H1 (cell line): ENCODE measurements around the gene RMC1.

Experiments used
- CEBPB ChIP-seq: IDR thresholded peaks from 2 replicates; pipeline ENCODE4 v1.6.1; 2012; ENCODE audit warnings: low read depth, low read length
- CHD1 ChIP-seq: IDR thresholded peaks from 2 replicates; pipeline ENCODE4 v1.6.1; 2012; ENCODE audit warnings: low read depth, low read length, improper control_type of control experiment
- EP300 ChIP-seq, 2 experiments: IDR thresholded peaks; 1 replicate in 1 of 2; 2 replicates in 1 of 2; pipeline ENCODE4 v1.6.1; 2011 to 2012; ENCODE audit warnings: low read depth in 2 of 2, low read length in 2 of 2, mild to moderate bottlenecking in 2 of 2, borderline replicate concordance in 1 of 2, inconsistent platforms in 1 of 2, moderate library complexity in 1 of 2
- NRF1 ChIP-seq: IDR thresholded peaks from 2 replicates; pipeline ENCODE4 v1.6.1; 2011; ENCODE audit warnings: mild to moderate bottlenecking, low read depth, low read length, improper control_type of control experiment
- POLR2AphosphoS5 ChIP-seq: IDR thresholded peaks from 2 replicates; pipeline ENCODE4 v1.6.1; 2011; ENCODE audit warnings: low read depth, low read length
- RAD21 ChIP-seq, 2 experiments: IDR thresholded peaks in 1 of 2; conservative IDR thresholded peaks in 1 of 2; 2 replicates each; pipeline ENCODE4 v1.6.1; 2011; ENCODE audit warnings: low read depth in 2 of 2, low read length in 2 of 2, improper control_type of control experiment in 1 of 2, inconsistent platforms in 1 of 2, mild to moderate bottlenecking in 1 of 2, moderate library complexity in 1 of 2
- SIN3A ChIP-seq, 2 experiments: IDR thresholded peaks in 1 of 2; conservative IDR thresholded peaks in 1 of 2; 2 replicates each; pipeline ENCODE4 v1.6.1; 2011 to 2012; ENCODE audit warnings: low read length in 2 of 2, improper control_type of control experiment in 1 of 2, low read depth in 1 of 2, mild to moderate bottlenecking in 1 of 2
- SP1 ChIP-seq: IDR thresholded peaks from 2 replicates; pipeline ENCODE4 v1.6.1; 2011; ENCODE audit warnings: low read depth, low read length
- TAF1 ChIP-seq: IDR thresholded peaks from 2 replicates; pipeline ENCODE4 v1.6.1; 2011; ENCODE audit warnings: mild to moderate bottlenecking, low read depth, low read length
- YY1 ChIP-seq: IDR thresholded peaks from 2 replicates; pipeline ENCODE4 v1.6.1; 2011; ENCODE audit warnings: low read depth, mild to moderate bottlenecking, low read length
- TF ChIP-seq, protein P1 (sequence below), 3 experiments: IDR thresholded peaks; 1 replicate in 2 of 3; 2 replicates in 1 of 3; pipeline versions ENCODE4 v1.5.1 to v1.6.1; 2011; ENCODE audit warnings: low read length in 3 of 3, mild to moderate bottlenecking in 3 of 3, inconsistent platforms in 2 of 3, low read depth in 1 of 3, moderate library complexity in 1 of 3; ENCODE audit not compliant: insufficient read depth in 1 of 3; ENCODE audit errors: control extremely low read depth in 1 of 3

DNA sequence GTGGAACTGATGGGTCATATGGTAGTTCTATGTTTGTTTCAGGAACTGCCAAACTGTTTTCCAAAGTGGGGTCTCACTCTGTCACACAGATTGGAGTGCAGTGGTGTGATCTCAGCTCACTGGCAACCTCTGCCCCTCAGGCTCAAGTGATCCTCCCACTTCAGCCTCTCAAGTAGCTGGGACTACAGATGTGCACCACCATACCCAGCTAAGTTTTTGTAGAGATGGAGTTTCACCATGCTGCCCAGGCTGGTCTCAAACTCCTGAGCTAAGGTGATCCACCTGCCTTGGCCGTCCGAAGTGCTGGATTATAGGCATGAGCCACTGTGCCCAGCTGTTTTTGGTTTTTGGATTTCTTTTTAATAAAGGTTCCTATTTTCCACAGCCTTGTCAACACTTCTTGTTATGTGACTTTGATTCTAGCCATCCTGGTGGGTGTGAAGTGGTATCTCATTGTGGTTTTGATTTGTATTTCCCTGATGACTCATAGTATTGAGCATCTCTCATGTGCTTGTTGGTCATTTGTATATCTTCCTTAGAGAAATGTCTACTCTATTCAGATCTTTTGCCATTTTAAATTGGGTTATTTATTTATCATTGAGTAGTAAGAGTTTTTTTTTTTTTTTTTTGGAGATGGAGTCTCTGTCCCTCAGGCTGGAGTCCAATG is 60.2 kb downstream of the RMC1 start:
- TF ChIP-seq TAF1 (no peak), RAD21 (IDR thresholded peaks at IDR 0.05 in 1 of 2, conservative IDR thresholded peaks at IDR 0.05 in 1 of 2; ENCODE audit: low read depth in 2 of 2, low read length in 2 of 2) (no peak), CEBPB (no peak), POLR2AphosphoS5 (no peak), NRF1 (no peak), SIN3A (conservative IDR thresholded peaks at IDR 0.05 in 1 of 2, IDR thresholded peaks at IDR 0.05 in 1 of 2; ENCODE audit: low read depth in 1 of 2, low read length in 2 of 2) (no peak), EP300 (IDR thresholded peaks at IDR 0.05; ENCODE audit: borderline replicate concordance in 1 of 2, low read depth in 2 of 2, low read length in 2 of 2) (no peak), SP1 (no peak), CHD1 (no peak), YY1 (no peak)
- TF ChIP-seq, protein P1, sequence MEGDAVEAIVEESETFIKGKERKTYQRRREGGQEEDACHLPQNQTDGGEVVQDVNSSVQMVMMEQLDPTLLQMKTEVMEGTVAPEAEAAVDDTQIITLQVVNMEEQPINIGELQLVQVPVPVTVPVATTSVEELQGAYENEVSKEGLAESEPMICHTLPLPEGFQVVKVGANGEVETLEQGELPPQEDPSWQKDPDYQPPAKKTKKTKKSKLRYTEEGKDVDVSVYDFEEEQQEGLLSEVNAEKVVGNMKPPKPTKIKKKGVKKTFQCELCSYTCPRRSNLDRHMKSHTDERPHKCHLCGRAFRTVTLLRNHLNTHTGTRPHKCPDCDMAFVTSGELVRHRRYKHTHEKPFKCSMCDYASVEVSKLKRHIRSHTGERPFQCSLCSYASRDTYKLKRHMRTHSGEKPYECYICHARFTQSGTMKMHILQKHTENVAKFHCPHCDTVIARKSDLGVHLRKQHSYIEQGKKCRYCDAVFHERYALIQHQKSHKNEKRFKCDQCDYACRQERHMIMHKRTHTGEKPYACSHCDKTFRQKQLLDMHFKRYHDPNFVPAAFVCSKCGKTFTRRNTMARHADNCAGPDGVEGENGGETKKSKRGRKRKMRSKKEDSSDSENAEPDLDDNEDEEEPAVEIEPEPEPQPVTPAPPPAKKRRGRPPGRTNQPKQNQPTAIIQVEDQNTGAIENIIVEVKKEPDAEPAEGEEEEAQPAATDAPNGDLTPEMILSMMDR (IDR thresholded peaks at IDR 0.05; ENCODE audit: control extremely low read depth in 1 of 3, insufficient read depth in 1 of 3, low read depth in 1 of 3, low read length in 3 of 3) = no peak
